Liver (tissue), 3 donors: Measurements from ENCODE around the gene DMAC2.

Source experiments
- FOXA1 ChIP-seq: IDR thresholded peaks from 2 replicates; pipeline ENCODE4 v1.6.1; 2016; ENCODE audit warnings: antibody characterized with exemption
- HNF4A ChIP-seq, 2 donors: conservative IDR thresholded peaks; 2 replicates each; pipeline ENCODE4 v1.6.1; 2016; ENCODE audit warnings: antibody characterized with exemption in 2 of 2, mild to moderate bottlenecking in 2 of 2
- JUND ChIP-seq, 2 donors: IDR thresholded peaks; 2 replicates each; pipeline ENCODE4 v1.6.1; 2016; ENCODE audit warnings: antibody characterized with exemption in 2 of 2
- RAD21 ChIP-seq, 2 donors: IDR thresholded peaks; 2 replicates each; pipeline ENCODE4 v1.6.1; 2016; ENCODE audit warnings: antibody characterized with exemption in 2 of 2, mild to moderate bottlenecking in 2 of 2
- RXRA ChIP-seq, 2 donors: IDR thresholded peaks; 2 replicates each; pipeline ENCODE4 v1.6.1; 2017 to 2018; ENCODE audit warnings: antibody characterized with exemption in 2 of 2, mild to moderate bottlenecking in 1 of 2
- TAF1 ChIP-seq: conservative IDR thresholded peaks from 2 replicates; pipeline ENCODE4 v1.6.1; 2016; ENCODE audit warnings: antibody characterized with exemption, mild to moderate bottlenecking
- TF ChIP-seq, protein P1 (sequence below): fragments of 150-350 bp; IDR thresholded peaks from 2 replicates; pipeline ENCODE4 v1.5.1; 2017; ENCODE audit warnings: improper control_type of control experiment, low read depth, low read length; ENCODE audit not compliant: missing input control
- TF ChIP-seq, protein P2 (sequence below): IDR thresholded peaks from 2 replicates; pipeline ENCODE4 v1.6.1; 2016; ENCODE audit warnings: antibody characterized with exemption
- TF ChIP-seq, protein P3 (sequence below): IDR thresholded peaks from 2 replicates; pipeline ENCODE4 v1.6.1; 2016; ENCODE audit warnings: antibody characterized with exemption, mild to moderate bottlenecking
- donor health status: healthy.
- donor health status: healthy.

DNA sequence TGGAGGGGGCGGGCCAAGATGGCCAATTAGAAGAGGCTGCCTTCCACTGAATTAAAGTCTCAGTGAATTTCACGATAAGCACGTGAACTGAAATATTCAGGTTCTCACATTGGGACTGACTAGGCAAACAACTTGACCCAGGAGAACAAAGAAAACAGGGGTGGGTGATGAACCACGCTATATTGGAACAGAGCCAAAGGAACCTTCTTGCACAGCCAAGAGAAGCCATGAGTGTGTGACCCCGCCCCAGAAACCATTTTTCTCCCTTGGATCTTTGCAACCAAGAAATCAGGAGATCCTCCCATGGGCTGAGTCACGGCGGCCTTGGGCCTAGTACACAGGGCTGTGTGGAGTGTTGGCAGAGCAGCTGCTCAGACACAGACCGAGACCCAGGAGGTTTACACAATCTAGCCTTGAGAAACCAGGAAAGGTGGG lies 40.1 kb upstream of the DMAC2 start:
- TF ChIP-seq, protein P1, sequence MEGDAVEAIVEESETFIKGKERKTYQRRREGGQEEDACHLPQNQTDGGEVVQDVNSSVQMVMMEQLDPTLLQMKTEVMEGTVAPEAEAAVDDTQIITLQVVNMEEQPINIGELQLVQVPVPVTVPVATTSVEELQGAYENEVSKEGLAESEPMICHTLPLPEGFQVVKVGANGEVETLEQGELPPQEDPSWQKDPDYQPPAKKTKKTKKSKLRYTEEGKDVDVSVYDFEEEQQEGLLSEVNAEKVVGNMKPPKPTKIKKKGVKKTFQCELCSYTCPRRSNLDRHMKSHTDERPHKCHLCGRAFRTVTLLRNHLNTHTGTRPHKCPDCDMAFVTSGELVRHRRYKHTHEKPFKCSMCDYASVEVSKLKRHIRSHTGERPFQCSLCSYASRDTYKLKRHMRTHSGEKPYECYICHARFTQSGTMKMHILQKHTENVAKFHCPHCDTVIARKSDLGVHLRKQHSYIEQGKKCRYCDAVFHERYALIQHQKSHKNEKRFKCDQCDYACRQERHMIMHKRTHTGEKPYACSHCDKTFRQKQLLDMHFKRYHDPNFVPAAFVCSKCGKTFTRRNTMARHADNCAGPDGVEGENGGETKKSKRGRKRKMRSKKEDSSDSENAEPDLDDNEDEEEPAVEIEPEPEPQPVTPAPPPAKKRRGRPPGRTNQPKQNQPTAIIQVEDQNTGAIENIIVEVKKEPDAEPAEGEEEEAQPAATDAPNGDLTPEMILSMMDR, result no peak
- TF ChIP-seq JUND (IDR thresholded peaks at IDR 0.05) (no peak), RXRA (IDR thresholded peaks at IDR 0.05) (no peak), RAD21 (IDR thresholded peaks at IDR 0.05) (no peak), FOXA1 (no peak), TAF1 (no peak), HNF4A (conservative IDR thresholded peaks at IDR 0.05) (no peak)
- TF ChIP-seq, protein P2, sequence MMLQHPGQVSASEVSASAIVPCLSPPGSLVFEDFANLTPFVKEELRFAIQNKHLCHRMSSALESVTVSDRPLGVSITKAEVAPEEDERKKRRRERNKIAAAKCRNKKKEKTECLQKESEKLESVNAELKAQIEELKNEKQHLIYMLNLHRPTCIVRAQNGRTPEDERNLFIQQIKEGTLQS, result no peak
- TF ChIP-seq, protein P3, sequence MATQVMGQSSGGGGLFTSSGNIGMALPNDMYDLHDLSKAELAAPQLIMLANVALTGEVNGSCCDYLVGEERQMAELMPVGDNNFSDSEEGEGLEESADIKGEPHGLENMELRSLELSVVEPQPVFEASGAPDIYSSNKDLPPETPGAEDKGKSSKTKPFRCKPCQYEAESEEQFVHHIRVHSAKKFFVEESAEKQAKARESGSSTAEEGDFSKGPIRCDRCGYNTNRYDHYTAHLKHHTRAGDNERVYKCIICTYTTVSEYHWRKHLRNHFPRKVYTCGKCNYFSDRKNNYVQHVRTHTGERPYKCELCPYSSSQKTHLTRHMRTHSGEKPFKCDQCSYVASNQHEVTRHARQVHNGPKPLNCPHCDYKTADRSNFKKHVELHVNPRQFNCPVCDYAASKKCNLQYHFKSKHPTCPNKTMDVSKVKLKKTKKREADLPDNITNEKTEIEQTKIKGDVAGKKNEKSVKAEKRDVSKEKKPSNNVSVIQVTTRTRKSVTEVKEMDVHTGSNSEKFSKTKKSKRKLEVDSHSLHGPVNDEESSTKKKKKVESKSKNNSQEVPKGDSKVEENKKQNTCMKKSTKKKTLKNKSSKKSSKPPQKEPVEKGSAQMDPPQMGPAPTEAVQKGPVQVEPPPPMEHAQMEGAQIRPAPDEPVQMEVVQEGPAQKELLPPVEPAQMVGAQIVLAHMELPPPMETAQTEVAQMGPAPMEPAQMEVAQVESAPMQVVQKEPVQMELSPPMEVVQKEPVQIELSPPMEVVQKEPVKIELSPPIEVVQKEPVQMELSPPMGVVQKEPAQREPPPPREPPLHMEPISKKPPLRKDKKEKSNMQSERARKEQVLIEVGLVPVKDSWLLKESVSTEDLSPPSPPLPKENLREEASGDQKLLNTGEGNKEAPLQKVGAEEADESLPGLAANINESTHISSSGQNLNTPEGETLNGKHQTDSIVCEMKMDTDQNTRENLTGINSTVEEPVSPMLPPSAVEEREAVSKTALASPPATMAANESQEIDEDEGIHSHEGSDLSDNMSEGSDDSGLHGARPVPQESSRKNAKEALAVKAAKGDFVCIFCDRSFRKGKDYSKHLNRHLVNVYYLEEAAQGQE, result no peak
